ENCODE data around the gene CSHL1. TPM values are rescaled to one million over a fixed set of nuclear protein-coding genes. Genes with fewer than 3 reads are reported as not detected.

Gene CSHL1
- total and polyA plus RNA-seq, 9 of the 15 experiments (the other 6 are each of a cell fraction or from before 2014, with no cell fraction given), result not detected

DNA sequence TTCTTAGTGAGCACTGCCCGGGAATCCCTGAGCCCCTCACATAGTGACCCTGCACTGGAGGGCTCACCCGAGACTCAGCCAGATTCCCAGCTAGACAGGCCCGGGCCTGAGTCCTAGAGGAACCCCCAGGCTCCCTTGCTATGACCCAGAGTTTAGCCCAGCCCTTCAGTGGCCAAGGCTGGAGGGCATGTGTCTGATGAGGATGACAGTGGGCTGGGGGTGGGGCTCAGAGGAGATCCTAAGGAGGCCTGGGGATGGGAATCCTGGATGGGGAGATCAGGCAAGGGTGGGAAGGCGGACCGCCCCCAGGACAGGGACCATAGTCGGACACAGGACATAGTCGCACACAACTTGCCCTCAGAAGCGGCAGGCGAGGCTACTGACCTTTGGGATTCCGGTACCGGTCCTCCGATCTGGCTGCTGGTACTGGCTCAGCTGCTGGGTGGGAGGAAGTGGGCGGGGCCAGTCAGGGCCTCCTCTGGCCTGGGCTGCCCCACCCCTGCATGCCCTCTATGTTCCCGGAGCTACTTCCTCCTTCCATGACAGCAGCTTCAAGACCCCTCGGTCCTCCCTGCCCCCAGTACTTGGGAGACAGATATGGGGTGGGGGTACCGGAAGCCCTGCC is 20.0 kb upstream of the CSHL1 start:
- 32% methylated on average over 16 of the region's 16 CpGs for WGBS (ENCODE audit: insufficient coverage, low coverage, missing lambda C conversion rate)
- Histone ChIP-seq H3K27ac (ENCODE audit: extremely low read depth, low read depth, low read length) (no peak overlapping the region), H3K27me3 (ENCODE audit: control insufficient read depth in 2 of 2, insufficient read depth in 2 of 2, low read length in 2 of 2) (peaks cover 9 to 24% of the 10 kb centered on the region in 2 experiments; a peak in 4 of 5 replicates), H2AFZ (ENCODE audit: low read depth, low read length) (peak overlapping the region; percentile 28; the same call in 1 of the 2 replicates), H3K36me3 (ENCODE audit: control insufficient read depth, insufficient read depth, low read length) (no peaks in the 10 kb centered on the region), H3K4me2 (ENCODE audit: insufficient read depth, low read length) (peak overlapping the region; percentile 9; the same call in 1 of the 2 replicates), H4K20me1 (replicated peaks; ENCODE audit: control insufficient read depth, insufficient read depth, low read length) (no peaks in the 10 kb centered on the region), H3K9me1 (ENCODE audit: control insufficient read depth, insufficient read depth, low read length) (no peaks in the 10 kb centered on the region), H3K9ac (ENCODE audit: insufficient read depth in 1 of 2, low read depth in 2 of 2, low read length in 2 of 2) (peak overlapping the region in 1 of 2 experiments; percentile 45; a peak in 2 of 4 replicates), H3K9me3 (replicated peaks; ENCODE audit: control insufficient read depth, insufficient read depth, low read depth, low read length) (no peaks in the 10 kb centered on the region), H3K79me2 (ENCODE audit: control insufficient read depth, insufficient read depth, low read length) (no peaks in the 10 kb centered on the region), H3K4me1 (replicated peaks in 1 of 2; ENCODE audit: control insufficient read depth in 2 of 2, insufficient read depth in 2 of 2, low read length in 2 of 2) (peaks cover 0 to 33% of the 10 kb centered on the region in 2 experiments; a peak in 2 of 5 replicates), H3K4me3 (no peak overlapping the region)
- BruUV-seq (replicated peaks), result no TSS peak
- ChIA-PET CTCF (ENCODE audit: low intra/inter-chr PET ratio) (no interaction called here), POLR2A (interaction anchor here (0.9 to 2.0 kb wide), 3 partner anchors 9 to 287 kb away, joined by 3 to 5 read pairs (median 3); no protein-coding TSS in a partner anchor)
- intact Hi-C loops (cut with micrococcal nuclease) (no loop called here), in situ Hi-C loops (cut with MboI) (no loop called here)
- DNase-seq (ENCODE audit: extremely low read depth in 1 of 4, low spot score in 3 of 4) (peak; percentile 53 to 82 (median 70)), ATAC-seq (peak; percentile 81), FAIRE-seq (peak; percentile 11)
- no peak for TF ChIP-seq NFIC (IDR thresholded peaks at IDR 0.05)
- TF ChIP-seq, protein P1, sequence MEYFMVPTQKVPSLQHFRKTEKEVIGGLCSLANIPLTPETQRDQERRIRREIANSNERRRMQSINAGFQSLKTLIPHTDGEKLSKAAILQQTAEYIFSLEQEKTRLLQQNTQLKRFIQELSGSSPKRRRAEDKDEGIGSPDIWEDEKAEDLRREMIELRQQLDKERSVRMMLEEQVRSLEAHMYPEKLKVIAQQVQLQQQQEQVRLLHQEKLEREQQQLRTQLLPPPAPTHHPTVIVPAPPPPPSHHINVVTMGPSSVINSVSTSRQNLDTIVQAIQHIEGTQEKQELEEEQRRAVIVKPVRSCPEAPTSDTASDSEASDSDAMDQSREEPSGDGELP (CRISPR knock-in tag; IDR thresholded peaks at IDR 0.05; ENCODE audit: borderline replicate concordance), result peak; percentile 48; the same call in 1 of the 2 replicates
- no peak for TF ChIP-seq NFE2 (IDR thresholded peaks at IDR 0.05; ENCODE audit: low read depth)
- 0 out of 4 replicates have a peak, but pooled peaks of 1 of the 2 experiments have one; percentile 15 for TF ChIP-seq MAZ (CRISPR knock-in tag; conservative IDR thresholded peaks at IDR 0.05 in 1 of 2, IDR thresholded peaks at IDR 0.05 in 1 of 2)
- TF ChIP-seq, protein P2, sequence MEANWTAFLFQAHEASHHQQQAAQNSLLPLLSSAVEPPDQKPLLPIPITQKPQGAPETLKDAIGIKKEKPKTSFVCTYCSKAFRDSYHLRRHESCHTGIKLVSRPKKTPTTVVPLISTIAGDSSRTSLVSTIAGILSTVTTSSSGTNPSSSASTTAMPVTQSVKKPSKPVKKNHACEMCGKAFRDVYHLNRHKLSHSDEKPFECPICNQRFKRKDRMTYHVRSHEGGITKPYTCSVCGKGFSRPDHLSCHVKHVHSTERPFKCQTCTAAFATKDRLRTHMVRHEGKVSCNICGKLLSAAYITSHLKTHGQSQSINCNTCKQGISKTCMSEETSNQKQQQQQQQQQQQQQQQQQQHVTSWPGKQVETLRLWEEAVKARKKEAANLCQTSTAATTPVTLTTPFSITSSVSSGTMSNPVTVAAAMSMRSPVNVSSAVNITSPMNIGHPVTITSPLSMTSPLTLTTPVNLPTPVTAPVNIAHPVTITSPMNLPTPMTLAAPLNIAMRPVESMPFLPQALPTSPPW (CRISPR knock-in tag; IDR thresholded peaks at IDR 0.05), result peak; percentile 37; the same call in 1 of the 2 replicates
- TF ChIP-seq EGR1 (conservative IDR thresholded peaks at IDR 0.05), result peak; percentile 30; the same call in 1 of the 2 replicates
- TF ChIP-seq, protein P3, sequence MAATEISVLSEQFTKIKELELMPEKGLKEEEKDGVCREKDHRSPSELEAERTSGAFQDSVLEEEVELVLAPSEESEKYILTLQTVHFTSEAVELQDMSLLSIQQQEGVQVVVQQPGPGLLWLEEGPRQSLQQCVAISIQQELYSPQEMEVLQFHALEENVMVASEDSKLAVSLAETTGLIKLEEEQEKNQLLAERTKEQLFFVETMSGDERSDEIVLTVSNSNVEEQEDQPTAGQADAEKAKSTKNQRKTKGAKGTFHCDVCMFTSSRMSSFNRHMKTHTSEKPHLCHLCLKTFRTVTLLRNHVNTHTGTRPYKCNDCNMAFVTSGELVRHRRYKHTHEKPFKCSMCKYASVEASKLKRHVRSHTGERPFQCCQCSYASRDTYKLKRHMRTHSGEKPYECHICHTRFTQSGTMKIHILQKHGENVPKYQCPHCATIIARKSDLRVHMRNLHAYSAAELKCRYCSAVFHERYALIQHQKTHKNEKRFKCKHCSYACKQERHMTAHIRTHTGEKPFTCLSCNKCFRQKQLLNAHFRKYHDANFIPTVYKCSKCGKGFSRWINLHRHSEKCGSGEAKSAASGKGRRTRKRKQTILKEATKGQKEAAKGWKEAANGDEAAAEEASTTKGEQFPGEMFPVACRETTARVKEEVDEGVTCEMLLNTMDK (IDR thresholded peaks at IDR 0.05; ENCODE audit: borderline replicate concordance, insufficient read depth, low read depth, low read length, poor library complexity, severe bottlenecking), result no peak
- TF ChIP-seq KDM2B (CRISPR knock-in tag; IDR thresholded peaks at IDR 0.05), result no peak
- TF ChIP-seq ESRRA (IDR thresholded peaks at IDR 0.05; ENCODE audit: borderline replicate concordance, low read depth), result 0 out of 2 replicates have a peak, but pooled peaks have one; percentile 23
- peak; percentile 87; the same call in 1 of the 2 replicates for TF ChIP-seq SPI1 (IDR thresholded peaks at IDR 0.05; ENCODE audit: borderline replicate concordance, low read depth, low read length)
- TF ChIP-seq, protein P4, sequence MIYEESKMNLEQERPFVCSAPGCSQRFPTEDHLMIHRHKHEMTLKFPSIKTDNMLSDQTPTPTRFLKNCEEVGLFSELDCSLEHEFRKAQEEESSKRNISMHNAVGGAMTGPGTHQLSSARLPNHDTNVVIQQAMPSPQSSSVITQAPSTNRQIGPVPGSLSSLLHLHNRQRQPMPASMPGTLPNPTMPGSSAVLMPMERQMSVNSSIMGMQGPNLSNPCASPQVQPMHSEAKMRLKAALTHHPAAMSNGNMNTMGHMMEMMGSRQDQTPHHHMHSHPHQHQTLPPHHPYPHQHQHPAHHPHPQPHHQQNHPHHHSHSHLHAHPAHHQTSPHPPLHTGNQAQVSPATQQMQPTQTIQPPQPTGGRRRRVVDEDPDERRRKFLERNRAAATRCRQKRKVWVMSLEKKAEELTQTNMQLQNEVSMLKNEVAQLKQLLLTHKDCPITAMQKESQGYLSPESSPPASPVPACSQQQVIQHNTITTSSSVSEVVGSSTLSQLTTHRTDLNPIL (CRISPR knock-in tag; IDR thresholded peaks at IDR 0.05), result no peak
- no peak for TF ChIP-seq NUFIP1 (IDR thresholded peaks at IDR 0.05; ENCODE audit: partially characterized antibody)
- no peak for TF ChIP-seq CSDE1 (IDR thresholded peaks at IDR 0.05)

All from K562 (cell line).